OCI-LY7 (cell line): ENCODE data around the gene GAK.

Source experiments
- EZH2phosphoT487 ChIP-seq: fragments of 200-600 bp; sonication (generic); IDR thresholded peaks from 2 replicates; pipeline ENCODE4 v1.6.1; 2018; ENCODE audit warnings: low read depth, borderline replicate concordance, mild to moderate bottlenecking, mixed run types, antibody characterized with exemption, low read length, moderate library complexity, mixed read lengths
- TF ChIP-seq, protein P1 (sequence below): fragments of 200-600 bp; sonication (generic); conservative IDR thresholded peaks from 2 replicates; pipeline ENCODE4 v1.5.1; 2014; ENCODE audit warnings: mild to moderate bottlenecking, antibody characterized with exemption, low read length, moderate library complexity, mixed read lengths

- TF ChIP-seq, protein P1, sequence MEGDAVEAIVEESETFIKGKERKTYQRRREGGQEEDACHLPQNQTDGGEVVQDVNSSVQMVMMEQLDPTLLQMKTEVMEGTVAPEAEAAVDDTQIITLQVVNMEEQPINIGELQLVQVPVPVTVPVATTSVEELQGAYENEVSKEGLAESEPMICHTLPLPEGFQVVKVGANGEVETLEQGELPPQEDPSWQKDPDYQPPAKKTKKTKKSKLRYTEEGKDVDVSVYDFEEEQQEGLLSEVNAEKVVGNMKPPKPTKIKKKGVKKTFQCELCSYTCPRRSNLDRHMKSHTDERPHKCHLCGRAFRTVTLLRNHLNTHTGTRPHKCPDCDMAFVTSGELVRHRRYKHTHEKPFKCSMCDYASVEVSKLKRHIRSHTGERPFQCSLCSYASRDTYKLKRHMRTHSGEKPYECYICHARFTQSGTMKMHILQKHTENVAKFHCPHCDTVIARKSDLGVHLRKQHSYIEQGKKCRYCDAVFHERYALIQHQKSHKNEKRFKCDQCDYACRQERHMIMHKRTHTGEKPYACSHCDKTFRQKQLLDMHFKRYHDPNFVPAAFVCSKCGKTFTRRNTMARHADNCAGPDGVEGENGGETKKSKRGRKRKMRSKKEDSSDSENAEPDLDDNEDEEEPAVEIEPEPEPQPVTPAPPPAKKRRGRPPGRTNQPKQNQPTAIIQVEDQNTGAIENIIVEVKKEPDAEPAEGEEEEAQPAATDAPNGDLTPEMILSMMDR, result no peak
- no peak for TF ChIP-seq EZH2phosphoT487
Observed at GRCh38 chr4:907103-907400, 25.1 kb downstream of the GAK start.
